GM12878 (cell line): Measurements from ENCODE around the gene TFRC. TPM values are rescaled to one million over a fixed set of nuclear protein-coding genes. Genes with fewer than 3 reads are reported as not detected.
A peak's percentile ranks its signal among the peaks of the same experiment; 100 is the strongest.

Source experiments
- CEBPB ChIP-seq, 2 experiments: fragments of 150-350 bp in 1 of 2; IDR thresholded peaks; 2 replicates each; pipeline ENCODE4 v1.6.1; 2012 to 2014; ENCODE audit warnings: low read depth in 2 of 2, low read length in 2 of 2, borderline replicate concordance in 1 of 2, inconsistent platforms in 1 of 2
- CHD2 ChIP-seq: IDR thresholded peaks from 2 replicates; pipeline ENCODE4 v1.6.1; 2011; ENCODE audit warnings: low read depth, low read length, improper control_type of control experiment, borderline replicate concordance
- FOXM1 ChIP-seq: IDR thresholded peaks from 2 replicates; pipeline ENCODE4 v1.6.1; 2012; ENCODE audit warnings: low read depth, mild to moderate bottlenecking, inconsistent platforms, low read length, moderate library complexity
- GATAD2B ChIP-seq: fragments of 450-650 bp; conservative IDR thresholded peaks from 2 replicates; pipeline ENCODE4 v1.6.1; 2017; ENCODE audit warnings: low read depth, mild to moderate bottlenecking, moderate library complexity
- HDAC6 ChIP-seq: fragments of 200-600 bp; sonication (generic); IDR thresholded peaks from one replicate; pipeline ENCODE4 v1.8.0; 2017; ENCODE audit warnings: antibody characterized with exemption; ENCODE audit not compliant: unreplicated experiment
- IKZF2 ChIP-seq, 2 experiments: fragments of 450-650 bp; IDR thresholded peaks; 2 replicates each; pipeline ENCODE4 v1.6.1; 2017; ENCODE audit warnings: mild to moderate bottlenecking in 2 of 2, moderate library complexity in 2 of 2
- JUND ChIP-seq: IDR thresholded peaks from 2 replicates; pipeline ENCODE4 v1.6.1; 2012; ENCODE audit warnings: low read depth, mild to moderate bottlenecking, low read length, improper control_type of control experiment, moderate library complexity
- LARP7 ChIP-seq: fragments of 450-650 bp; IDR thresholded peaks from 2 replicates; pipeline ENCODE4 v1.6.1; 2017; ENCODE audit warnings: mild to moderate bottlenecking
- MEF2B ChIP-seq: fragments of 450-650 bp; IDR thresholded peaks from 2 replicates; pipeline ENCODE4 v1.6.1; 2018; ENCODE audit warnings: mild to moderate bottlenecking, moderate library complexity; ENCODE audit not compliant: partially characterized antibody, poor library complexity, severe bottlenecking
- MTA2 ChIP-seq: fragments of 450-650 bp; IDR thresholded peaks from 2 replicates; pipeline ENCODE4 v1.6.1; 2016; ENCODE audit warnings: low read depth, mild to moderate bottlenecking, moderate library complexity
- NBN ChIP-seq: fragments of 450-650 bp; IDR thresholded peaks from 2 replicates; pipeline ENCODE4 v1.6.1; 2016
- NFIC ChIP-seq: IDR thresholded peaks from 2 replicates; pipeline ENCODE4 v1.6.1; 2012; ENCODE audit warnings: low read depth, mild to moderate bottlenecking, inconsistent platforms, low read length, moderate library complexity
- NR2C1 ChIP-seq: fragments of 450-650 bp; IDR thresholded peaks from 2 replicates; pipeline ENCODE4 v1.6.1; 2017; ENCODE audit warnings: antibody characterized with exemption, mild to moderate bottlenecking, moderate library complexity
- PAX8 ChIP-seq: fragments of 450-650 bp; IDR thresholded peaks from 2 replicates; pipeline ENCODE4 v1.6.1; 2017; ENCODE audit warnings: mild to moderate bottlenecking, moderate library complexity
- PBX3 ChIP-seq: IDR thresholded peaks from 2 replicates; pipeline ENCODE4 v1.6.1; 2011; ENCODE audit warnings: mild to moderate bottlenecking, low read depth, low read length, moderate library complexity; ENCODE audit not compliant: insufficient replicate concordance
- POU2F2 ChIP-seq: IDR thresholded peaks from 3 replicates; pipeline ENCODE4 v1.6.1; 2011; ENCODE audit warnings: low read depth, mild to moderate bottlenecking, low read length, borderline replicate concordance
- REST ChIP-seq: IDR thresholded peaks from 2 replicates; pipeline ENCODE4 v1.6.1; 2012; ENCODE audit warnings: mild to moderate bottlenecking, low read depth, low read length
- SMAD1 ChIP-seq: fragments of 450-650 bp; IDR thresholded peaks from 2 replicates; pipeline ENCODE4 v1.6.1; 2018; ENCODE audit warnings: mild to moderate bottlenecking, low read depth; ENCODE audit not compliant: partially characterized antibody
- SUPT20H ChIP-seq: IDR thresholded peaks from 2 replicates; pipeline ENCODE4 v1.6.1; 2011; ENCODE audit warnings: low read depth, mild to moderate bottlenecking, low read length, moderate library complexity, borderline replicate concordance; ENCODE audit not compliant: control insufficient read depth
- ZBTB40 ChIP-seq: fragments of 450-650 bp; IDR thresholded peaks from 2 replicates; pipeline ENCODE4 v1.6.1; 2016; ENCODE audit warnings: mild to moderate bottlenecking, moderate library complexity, borderline replicate concordance
- ZNF622 ChIP-seq: fragments of 450-650 bp; IDR thresholded peaks from 2 replicates; pipeline ENCODE4 v1.6.1; 2017; ENCODE audit warnings: mild to moderate bottlenecking, inconsistent platforms
- polyA plus RNA-seq, 11 experiments: library from polyadenylated mRNA; depleted of rRNA in 4 of 11; unstranded in 6 of 11; stranded (reverse) in 5 of 11; fragments of >200 nt; fragmentation: Nextera tagmentation in 4 of 11; fragmentation: Illumina TruSeq in 1 of 11; extraction: Ambion mirVana in 4 of 11; extraction: Trizol in 1 of 11; gene quantifications; 1 replicate in 1 of 11; 2 replicates in 10 of 11; pipeline versions ENCODE4 v1.2.1 to v1.2.3, GENCODE V29; 2011 to 2016; ENCODE audit warnings: inconsistent platforms in 2 of 11, missing spikeins in 2 of 11, low read depth in 1 of 11
- total RNA-seq, 4 experiments: library from RNA; depleted of rRNA in 3 of 4; stranded (reverse); fragments of >200 nt in 3 of 4; fragmentation: Illumina TruSeq in 1 of 4; extraction: Trizol in 1 of 4; gene quantifications; 2 replicates each; pipeline versions ENCODE4 v1.2.1 to v1.2.3, GENCODE V29; 2013 to 2021

TFRC gene
- total and polyA plus RNA-seq, 10 of the 15 experiments (the other 5 are each of a cell fraction or from before 2014, with no cell fraction given): 123 to 526 (median 316) TPM

- TF ChIP-seq MEF2B (peak; percentile 98), HDAC6 (peak; percentile 86), CEBPB (IDR thresholded peaks at IDR 0.05; ENCODE audit: borderline replicate concordance in 1 of 2, low read depth in 2 of 2, low read length in 2 of 2) (no peak), CHD2 (peak; percentile 97), POU2F2 (peak; percentile 98), NBN (peak; percentile 69), ZBTB40 (peak; percentile 74; the same call in 1 of the 2 replicates), SUPT20H (no peak), IKZF2 (IDR thresholded peaks at IDR 0.05) (peak; percentile 20 to 49; a peak in 2 of 4 replicates), JUND (peak; percentile 42; the same call in 1 of the 2 replicates), MTA2 (peak; percentile 22; the same call in 1 of the 2 replicates), REST (peak; percentile 59; the same call in 1 of the 2 replicates), NR2C1 (no peak; the same call in 1 of the 2 replicates), LARP7 (0 out of 2 replicates have a peak, but pooled peaks have one; percentile 50), PBX3 (no peak), NFIC (no peak), FOXM1 (0 out of 2 replicates have a peak, but pooled peaks have one; percentile 8), PAX8 (no peak), GATAD2B (peak; percentile 60; the same call in 1 of the 2 replicates), ZNF622 (no peak), SMAD1 (peak; percentile 94)
These were observed at the start of gene TFRC (continued) for GRCh38 chr3:196081834-196082618.
